Hair follicle dermal papilla cell (primary cell): ENCODE measurements around the gene RSL1D1. TPM values are rescaled to one million over a fixed set of nuclear protein-coding genes. Genes with fewer than 3 reads are reported as not detected.

Source experiments
- total RNA-seq: library from RNA; depleted of rRNA; stranded (reverse); fragments of >200 nt; gene quantifications from 2 replicates; pipeline ENCODE4 v1.2.3, GENCODE V29; 2012

Gene RSL1D1
- 106 and 144 TPM in 2 replicates for total RNA-seq

DNA sequence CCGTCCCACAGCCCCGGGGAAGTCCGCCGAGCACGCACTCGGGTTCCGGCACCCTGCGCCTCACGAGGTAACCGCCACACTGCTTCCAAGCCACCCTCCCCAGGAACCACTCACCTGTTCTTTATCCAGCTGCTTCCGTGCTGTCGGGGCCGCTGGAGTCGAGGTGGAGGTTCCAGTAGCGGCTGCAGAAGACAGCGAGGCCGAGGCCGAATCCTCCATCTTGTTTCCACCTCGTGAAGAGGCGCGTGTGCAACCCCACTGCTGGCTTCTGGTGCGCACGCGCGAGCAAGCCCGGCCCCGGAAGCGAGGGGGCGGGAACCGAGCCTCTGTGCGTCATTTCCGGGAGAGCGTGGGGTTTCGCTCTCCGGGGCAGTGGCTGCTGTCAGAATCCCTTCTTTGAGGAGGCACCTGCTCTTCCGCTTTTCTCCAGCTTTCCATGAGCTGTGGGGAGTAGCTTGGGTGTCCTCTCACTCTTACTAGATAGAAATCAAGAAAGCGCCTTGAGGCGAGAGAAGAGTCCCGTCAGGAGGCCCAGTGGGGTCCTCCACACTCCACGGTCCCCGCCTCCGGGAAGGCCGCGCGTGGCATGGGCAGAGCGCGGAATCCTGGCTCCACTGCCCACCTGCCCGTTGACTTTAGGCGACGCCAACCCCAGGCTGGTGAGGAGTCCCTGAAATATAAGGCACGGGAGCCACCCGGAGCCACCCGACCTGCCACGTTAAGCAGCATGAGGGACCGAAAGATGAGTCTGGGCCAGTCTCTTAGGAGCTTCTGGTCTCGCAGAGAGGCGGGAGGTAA is at the start of gene RSL1D1:
RSL1D1 (minus strand) TSS at position 249 of the 798 bp plus-strand sequence; CDS start at position 219, 30 bp downstream.

GRCh38 chr16:11797166-11797956 is 54.0 kb downstream of the RSL1D1 start, which contains the start of gene ZC3H7A:
Gene ZC3H7A, minus strand, starts transcription at chr16:11797258. Its CDS starts 14,904 bp downstream, at chr16:11782354.

Other genes starting within 250 kb of the RSL1D1 start
- 10.1 and 12.6 TPM in 2 replicates for gene SNN, start 183.1 kb downstream of the RSL1D1 start, total RNA-seq
- 34.2 and 36.3 TPM in 2 replicates for gene TXNDC11, start 108.7 kb downstream of the RSL1D1 start, total RNA-seq
- 29.0 and 37.8 TPM in 2 replicates for gene ZC3H7A, start 54.3 kb downstream of the RSL1D1 start, total RNA-seq
- 71.3 and 83.1 TPM in 2 replicates for gene GSPT1, start 64.4 kb upstream of the RSL1D1 start, total RNA-seq
- 2.8 and 3.6 TPM in 2 replicates for gene NPIPB2, start 90.5 kb upstream of the RSL1D1 start, total RNA-seq
- gene TNFRSF17, start 113.7 kb upstream of the RSL1D1 start, total RNA-seq = not detected in 2 replicates
- 61.6 and 76.1 TPM in 2 replicates for gene SNX29, start 125.2 kb upstream of the RSL1D1 start, total RNA-seq